Measurements from ENCODE around the gene HECW1. TPM values are rescaled to one million over a fixed set of nuclear protein-coding genes. Genes with fewer than 3 reads are reported as not detected.

Gene HECW1
- total and polyA plus RNA-seq, 10 of the 15 experiments (the other 5 are each of a cell fraction or from before 2014, with no cell fraction given) = under 0.01 to 0.31 (median 0.04) TPM; not detected in 3

GRCh38 chr7:43387932-43388331, 275.5 kb downstream of the HECW1 start:
- no peak overlapping the region for H3K4me2 ChIP-seq (ENCODE audit: control insufficient read depth, insufficient read depth)
- 35% methylated on average over 3 of the region's 3 CpGs for WGBS (ENCODE audit: insufficient coverage, insufficient replicate concordance, low lambda C conversion rate, missing lambda C conversion rate)
- in situ Hi-C loops (cut with MboI) = no loop called here
- no peaks in the 10 kb centered on the region for H3K79me2 ChIP-seq (ENCODE audit: control insufficient read depth, insufficient read depth, low read length)
- H3K4me1 ChIP-seq (ENCODE audit: control insufficient read depth, insufficient read depth, low read length) = no peaks in the 10 kb centered on the region
- no peak overlapping the region for H3K27ac ChIP-seq (ENCODE audit: control insufficient read depth, insufficient read depth)
- no peak overlapping the region for H2AFZ ChIP-seq (ENCODE audit: control insufficient read depth, low read depth, low read length)
- ChIA-PET CTCF (interaction anchor here (1.5 kb wide), 1 partner anchor 52 kb away, joined by 4 read pairs; no protein-coding TSS in a partner anchor), SMC1A (ENCODE audit: uncharacterized antibody, unreplicated experiment) (interaction anchor here (1.3 kb wide), 1 partner anchor 12 kb away, joined by 3 read pairs; no protein-coding TSS in a partner anchor), RAD21 (ENCODE audit: unreplicated experiment) (no interaction called here), POLR2A (no interaction called here)
- no peaks in the 10 kb centered on the region for H4K20me1 ChIP-seq (ENCODE audit: control insufficient read depth, insufficient read depth)
- BruUV-seq (replicated peaks) = no TSS peak
- no peak overlapping the region for H3K4me3 ChIP-seq
- H3K36me3 ChIP-seq (ENCODE audit: control insufficient read depth in 2 of 2, insufficient read depth in 2 of 2, low read length in 1 of 2) = no peaks in the 10 kb centered on the region
- TF ChIP-seq ZBTB4 (CRISPR knock-in tag; IDR thresholded peaks at IDR 0.05) (no peak), GATAD2B (conservative IDR thresholded peaks at IDR 0.05; ENCODE audit: low read depth) (no peak)
- ATAC-seq (no peak), DNase-seq (ENCODE audit: low read depth, low spot score) (no peak), FAIRE-seq (no peak)
- peaks cover 1% of the 10 kb centered on the region; the same call in 1 of the 3 replicates for H3K9me3 ChIP-seq (replicated peaks; ENCODE audit: control insufficient read depth, insufficient read depth, low read length)
- H3K9ac ChIP-seq (ENCODE audit: control insufficient read depth, insufficient read depth, low read length) = no peak overlapping the region
- intact Hi-C loops (cut with micrococcal nuclease; ENCODE audit: unreplicated experiment) = no loop called here
- H3K27me3 ChIP-seq (replicated peaks in 1 of 2; ENCODE audit: control insufficient read depth in 2 of 2, insufficient read depth in 2 of 2, low read length in 1 of 2) = no peaks in the 10 kb centered on the region; a peak in 1 of 4 replicates

GRCh38 chr7:43390576-43390975, 278.1 kb downstream of the HECW1 start:
- in situ Hi-C loops (cut with MboI) = no loop called here
- Histone ChIP-seq H3K4me1 (ENCODE audit: control insufficient read depth, insufficient read depth, low read length) (no peaks in the 10 kb centered on the region), H4K20me1 (ENCODE audit: control insufficient read depth, insufficient read depth) (no peaks in the 10 kb centered on the region), H3K79me2 (ENCODE audit: control insufficient read depth, insufficient read depth, low read length) (no peaks in the 10 kb centered on the region), H2AFZ (ENCODE audit: control insufficient read depth, low read depth, low read length) (no peak overlapping the region), H3K9me3 (replicated peaks; ENCODE audit: control insufficient read depth, insufficient read depth, low read length) (peaks cover 1% of the 10 kb centered on the region; the same call in 1 of the 3 replicates), H3K36me3 (ENCODE audit: control insufficient read depth in 2 of 2, insufficient read depth in 2 of 2, low read length in 1 of 2) (no peaks in the 10 kb centered on the region), H3K27ac (ENCODE audit: control insufficient read depth, insufficient read depth) (no peak overlapping the region), H3K4me3 (no peak overlapping the region), H3K4me2 (ENCODE audit: control insufficient read depth, insufficient read depth) (no peak overlapping the region), H3K9ac (ENCODE audit: control insufficient read depth, insufficient read depth, low read length) (no peak overlapping the region), H3K27me3 (replicated peaks in 1 of 2; ENCODE audit: control insufficient read depth in 2 of 2, insufficient read depth in 2 of 2, low read length in 1 of 2) (no peaks in the 10 kb centered on the region)
- FAIRE-seq (no peak), ATAC-seq (no peak), DNase-seq (ENCODE audit: low read depth, low spot score) (no peak)
- no TSS peak for BruUV-seq (replicated peaks)
- intact Hi-C loops (cut with micrococcal nuclease; ENCODE audit: unreplicated experiment) = no loop called here
- ChIA-PET CTCF (interaction anchor here (0.7 kb wide), 3 partner anchors 129 to 448 kb away, joined by 3 to 8 read pairs (median 3); no protein-coding TSS in a partner anchor), RAD21 (ENCODE audit: unreplicated experiment) (interaction anchor here (0.6 kb wide), 1 partner anchor 18 kb away, joined by 3 read pairs; no protein-coding TSS in a partner anchor), POLR2A (no interaction called here), SMC1A (ENCODE audit: uncharacterized antibody, unreplicated experiment) (interaction anchor here (0.7 to 1.4 kb wide), 2 partner anchors 78 to 178 kb away, joined by 3 to 4 read pairs; no protein-coding TSS in a partner anchor)
- 60% methylated on average over 1 of the region's 1 CpG for WGBS (ENCODE audit: insufficient coverage, insufficient replicate concordance, low lambda C conversion rate, missing lambda C conversion rate)
- no peak for TF ChIP-seq ATF3 (IDR thresholded peaks at IDR 0.05; ENCODE audit: borderline replicate concordance, extremely low read depth, low read depth, low read length)
- TF ChIP-seq CEBPZ (IDR thresholded peaks at IDR 0.05; ENCODE audit: low read depth, low read length) = no peak
- TF ChIP-seq PAX8 (IDR thresholded peaks at IDR 0.05) = no peak
- no peak for TF ChIP-seq JUND (IDR thresholded peaks at IDR 0.05; ENCODE audit: low read depth, low read length)
- TF ChIP-seq EZH2 (IDR thresholded peaks at IDR 0.05; ENCODE audit: borderline replicate concordance, control insufficient read depth, low read depth, low read length) = no peak

All from GM12878 (cell line).